HepG2 (cell line): ENCODE results near the gene EHBP1.

Experiments
- EP300 ChIP-seq, 3 experiments: sonication (generic) in 1 of 3; formaldehyde crosslinking in 1 of 3; IDR thresholded peaks; 2 replicates each; pipeline versions ENCODE4 v1.5.1 to v1.6.1; 2011 to 2020; ENCODE audit warnings: low read depth in 2 of 3, low read length in 2 of 3, borderline replicate concordance in 1 of 3, improper control_type of control experiment in 1 of 3, mild to moderate bottlenecking in 1 of 3, missing genetic modification reagents in 1 of 3, moderate library complexity in 1 of 3
- MTA3 ChIP-seq: sonication (generic); formaldehyde crosslinking; IDR thresholded peaks from 2 replicates; pipeline ENCODE4 v1.4.0; 2020; ENCODE audit warnings: missing genetic modification reagents
- POLR2A ChIP-seq, 2 experiments: IDR thresholded peaks; 2 replicates each; pipeline ENCODE4 v1.6.1; 2011; ENCODE audit warnings: low read depth in 2 of 2, low read length in 2 of 2, mild to moderate bottlenecking in 1 of 2, moderate library complexity in 1 of 2; ENCODE audit not compliant: insufficient read depth in 1 of 2
- SMAD1 ChIP-seq: sonication (generic); formaldehyde crosslinking; IDR thresholded peaks from 2 replicates; pipeline ENCODE4 v1.4.0; 2020; ENCODE audit warnings: missing genetic modification reagents, low read depth, mild to moderate bottlenecking, borderline replicate concordance
- ZBTB38 ChIP-seq: sonication (generic); formaldehyde crosslinking; IDR thresholded peaks from 2 replicates; pipeline ENCODE4 v1.5.1; 2020; ENCODE audit warnings: mild to moderate bottlenecking, missing genetic modification reagents
- ZFP36 ChIP-seq: fragments of 150-350 bp; IDR thresholded peaks from 2 replicates; pipeline ENCODE4 v1.6.1; 2018; ENCODE audit warnings: borderline replicate concordance, low read length, low read depth; ENCODE audit not compliant: partially characterized antibody
- ZNF644 ChIP-seq: IDR thresholded peaks from 2 replicates; pipeline ENCODE4 v1.6.1; 2016; ENCODE audit warnings: low read depth
- ZNF83 ChIP-seq: sonication (generic); formaldehyde crosslinking; IDR thresholded peaks from 2 replicates; pipeline ENCODE4 v1.4.0; 2020; ENCODE audit warnings: missing genetic modification reagents, mild to moderate bottlenecking, borderline replicate concordance

DNA sequence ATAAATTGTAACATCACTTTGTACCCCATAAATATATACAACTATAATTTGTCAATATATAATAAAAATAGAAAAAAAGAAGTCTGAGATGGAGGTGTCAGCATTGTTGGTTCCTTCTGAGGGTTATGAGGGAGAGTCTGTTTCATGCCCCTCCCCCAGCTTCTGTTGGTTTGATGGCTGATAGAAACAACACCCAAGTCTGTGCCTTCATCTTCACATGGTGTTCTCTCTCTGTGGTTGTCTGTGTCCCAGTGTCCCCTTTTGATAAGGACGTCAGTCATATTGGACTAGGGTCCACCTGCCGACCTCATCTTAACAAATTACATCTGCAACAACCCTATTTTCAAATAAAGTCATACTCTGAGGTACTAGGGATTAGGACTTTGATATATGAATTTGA lies 20.3 kb upstream of the EHBP1 start:
- TF ChIP-seq ZNF644 (CRISPR knock-in tag) (no peak), MTA3 (CRISPR knock-in tag) (no peak), ZNF83 (CRISPR knock-in tag) (no peak), ZFP36 (no peak), ZBTB38 (CRISPR knock-in tag) (no peak), POLR2A (IDR thresholded peaks at IDR 0.05; ENCODE audit: insufficient read depth in 1 of 2, low read depth in 2 of 2, low read length in 2 of 2) (no peak), SMAD1 (CRISPR knock-in tag) (no peak), EP300 (IDR thresholded peaks at IDR 0.05; ENCODE audit: low read depth in 2 of 2, low read length in 2 of 2) (no peak), EP300 (CRISPR knock-in tag; IDR thresholded peaks at IDR 0.05; ENCODE audit: borderline replicate concordance) (no peak)
